Activated naive CD4-positive, alpha-beta T cell (primary cell): ENCODE measurements around the gene GALNT9.
"Not testable (repeated sequence)": the region's sequence is repeated elsewhere in the genome, so short reads cannot be mapped to it uniquely, and the experiment has no call there.

Experiments
- DNase-seq, 4 experiments: peaks; one replicate each; lab custom pipeline; 2025; lab: John Stamatoyannopoulos, UW

Gene GALNT9

DNA sequence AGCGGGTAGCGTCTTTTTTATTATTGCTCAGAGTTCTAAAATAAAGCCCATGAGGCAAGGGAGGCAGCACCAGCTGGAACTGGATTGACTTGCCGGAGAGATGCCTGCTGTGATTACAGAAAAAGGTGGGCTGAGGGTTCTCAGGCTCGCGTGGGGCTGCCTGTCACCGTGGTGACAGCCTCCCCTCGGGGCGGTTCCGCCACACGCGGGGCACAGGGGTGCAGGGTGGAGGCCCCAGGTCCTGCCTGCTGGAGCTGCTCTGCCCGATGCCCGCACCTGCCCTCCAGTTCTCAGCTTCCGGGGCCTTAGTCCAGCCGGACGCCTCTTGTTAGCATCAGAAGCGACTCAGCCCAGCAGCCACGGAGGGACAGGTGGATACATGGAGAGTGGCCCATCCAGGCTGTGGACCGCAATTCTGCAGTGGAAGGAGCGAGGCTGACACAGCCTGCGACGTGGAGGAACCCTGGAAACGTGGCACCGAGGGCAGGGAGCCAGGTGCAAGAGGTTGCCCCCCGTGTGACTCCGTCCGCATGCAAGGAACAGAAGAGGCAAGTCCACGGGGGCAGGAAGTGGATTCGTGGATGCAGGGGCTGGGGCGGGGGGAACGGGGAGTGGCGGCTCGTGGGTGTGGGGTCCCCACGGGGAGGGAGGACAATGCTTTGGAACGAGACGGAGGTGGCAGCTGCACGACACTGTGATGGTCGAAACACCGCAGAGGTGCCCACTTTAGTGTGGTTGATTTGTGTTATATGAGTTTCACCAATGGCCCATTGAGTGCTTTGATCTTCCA lies 79.5 kb downstream of the GALNT9 start:
- DNase-seq: no peak

DNA sequence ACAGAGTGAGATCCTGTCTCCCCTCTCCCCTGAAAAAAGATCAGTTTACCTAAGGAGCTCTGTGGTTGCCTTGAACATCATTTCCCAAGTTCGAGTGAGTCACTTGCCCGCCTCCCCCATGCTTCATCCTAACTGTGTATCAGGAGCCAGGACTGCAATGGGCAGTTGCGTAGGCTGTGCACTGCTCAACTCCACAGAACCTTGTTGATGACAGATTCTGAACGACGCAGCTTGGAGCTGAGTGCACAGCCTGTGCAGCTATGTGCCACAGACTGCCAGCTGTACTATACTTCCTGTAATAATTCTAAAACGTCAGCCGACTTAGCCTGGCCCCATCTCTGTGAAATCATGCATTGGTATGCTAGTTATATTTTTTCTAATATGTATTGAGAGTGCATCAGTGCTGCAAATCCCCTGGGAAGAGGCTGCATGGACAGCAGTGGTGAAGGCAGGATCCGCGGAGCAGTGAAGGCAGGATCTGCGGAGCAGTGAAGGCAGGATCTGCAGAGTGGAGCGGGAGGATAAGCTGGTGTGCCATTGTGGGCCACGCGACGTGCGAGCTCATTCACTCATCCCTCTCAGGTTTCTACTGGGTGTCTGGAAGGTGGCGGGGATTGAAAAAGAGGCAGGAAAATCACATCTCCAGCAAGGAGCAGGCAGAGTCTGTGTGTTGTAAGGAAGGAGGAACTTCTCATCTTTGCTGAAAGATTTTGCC lies 80.8 kb downstream of the GALNT9 start:
- no peak for DNase-seq

DNA sequence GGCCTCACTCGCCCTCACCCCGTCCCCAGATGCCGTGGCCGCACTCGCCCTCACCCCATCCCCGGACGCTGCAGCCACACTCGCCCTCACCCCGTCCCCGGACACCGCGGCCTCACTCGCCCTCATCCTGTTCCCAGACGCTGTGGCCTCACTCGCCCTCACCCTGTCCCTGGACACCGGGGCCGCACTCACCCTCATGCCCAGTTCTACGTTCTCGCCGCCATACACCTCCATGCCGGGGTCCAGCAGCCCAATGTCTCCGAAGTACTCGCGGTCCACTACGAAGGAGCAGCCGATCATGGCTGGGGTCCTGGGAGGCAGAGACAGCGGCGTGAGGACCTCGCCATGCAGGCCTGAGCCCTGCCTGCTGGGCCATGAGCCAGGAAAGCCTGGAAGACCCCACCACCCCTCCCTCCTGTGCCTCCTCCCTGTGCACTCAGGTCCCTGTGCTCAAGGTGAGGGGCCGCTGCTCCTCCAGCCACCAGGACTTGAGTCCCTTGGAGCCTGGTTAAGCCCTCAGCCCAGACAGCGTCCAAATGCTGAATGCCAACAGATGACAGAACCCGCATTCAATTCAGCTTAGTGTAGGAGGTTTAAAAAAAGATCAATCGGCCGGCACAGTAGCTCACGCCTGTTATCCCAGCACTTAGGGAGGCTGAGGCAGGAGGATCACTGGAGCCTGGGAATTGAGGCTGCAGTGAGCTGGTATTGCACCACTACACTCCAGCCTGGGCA lies 81.5 kb downstream of the GALNT9 start:
- no peak for DNase-seq

DNA sequence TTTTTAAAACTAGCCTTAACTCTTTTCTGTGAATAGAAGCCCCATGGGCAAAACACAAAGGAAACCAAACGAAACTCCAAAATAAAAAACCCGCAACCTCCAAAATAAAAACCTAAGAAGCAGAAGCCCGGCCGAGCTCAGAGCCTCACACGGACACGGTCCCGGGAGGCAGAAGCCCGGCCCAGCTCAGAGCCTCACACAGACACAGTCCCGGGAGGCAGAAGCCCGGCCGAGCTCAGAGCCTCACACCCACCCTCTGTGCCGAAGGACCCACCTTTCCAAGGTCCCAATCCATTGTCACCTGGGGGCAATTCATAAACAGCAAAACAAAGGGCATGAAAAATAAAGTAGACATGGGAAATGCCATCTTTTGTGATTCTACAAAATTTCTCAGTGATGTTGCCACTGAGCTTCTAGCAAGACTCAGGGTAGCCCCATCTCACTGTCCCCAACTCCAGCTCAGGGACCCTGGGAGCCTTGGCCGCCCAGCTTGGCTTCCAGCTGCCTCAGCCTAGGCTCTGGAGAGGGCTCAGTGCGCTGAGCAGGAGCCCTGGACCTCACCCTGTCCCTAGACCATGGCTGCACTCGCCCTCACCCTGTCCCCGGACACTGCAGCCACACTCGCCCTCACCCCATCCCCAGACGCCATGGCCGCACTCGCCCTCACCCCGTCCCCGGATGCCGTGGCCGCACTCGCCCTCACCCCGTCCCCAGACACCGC lies 82.2 kb downstream of the GALNT9 start:
- DNase-seq: no peak

DNA sequence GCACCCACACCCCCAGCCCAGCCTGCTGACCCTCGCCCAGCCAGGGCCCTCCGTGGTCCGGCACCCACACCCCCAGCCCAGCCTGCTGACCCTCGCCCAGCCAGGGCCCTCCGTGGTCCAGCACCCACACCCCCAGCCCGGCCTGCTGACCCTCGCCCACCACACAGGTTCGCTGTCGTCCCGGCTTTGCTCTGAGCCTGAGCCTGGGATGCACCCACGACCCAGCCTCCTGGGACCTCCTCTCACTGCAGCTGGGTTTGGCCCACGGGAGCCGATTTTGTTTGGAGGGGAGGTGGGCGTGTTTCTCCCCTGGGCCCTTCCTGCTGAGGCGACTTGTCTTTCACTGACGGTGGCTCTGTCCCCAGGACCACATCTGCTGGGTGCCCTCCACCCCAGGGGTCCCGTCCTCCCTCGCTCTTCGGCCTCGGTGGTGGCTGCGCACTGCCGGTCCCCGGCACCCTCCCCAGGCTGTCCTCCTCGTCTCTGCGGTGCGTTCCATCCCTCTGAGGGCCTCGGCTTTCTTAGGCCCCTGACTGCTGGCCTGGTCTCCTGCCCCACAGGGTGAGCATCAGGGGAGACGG lies 83.8 kb downstream of the GALNT9 start:
- no peak for DNase-seq

DNA sequence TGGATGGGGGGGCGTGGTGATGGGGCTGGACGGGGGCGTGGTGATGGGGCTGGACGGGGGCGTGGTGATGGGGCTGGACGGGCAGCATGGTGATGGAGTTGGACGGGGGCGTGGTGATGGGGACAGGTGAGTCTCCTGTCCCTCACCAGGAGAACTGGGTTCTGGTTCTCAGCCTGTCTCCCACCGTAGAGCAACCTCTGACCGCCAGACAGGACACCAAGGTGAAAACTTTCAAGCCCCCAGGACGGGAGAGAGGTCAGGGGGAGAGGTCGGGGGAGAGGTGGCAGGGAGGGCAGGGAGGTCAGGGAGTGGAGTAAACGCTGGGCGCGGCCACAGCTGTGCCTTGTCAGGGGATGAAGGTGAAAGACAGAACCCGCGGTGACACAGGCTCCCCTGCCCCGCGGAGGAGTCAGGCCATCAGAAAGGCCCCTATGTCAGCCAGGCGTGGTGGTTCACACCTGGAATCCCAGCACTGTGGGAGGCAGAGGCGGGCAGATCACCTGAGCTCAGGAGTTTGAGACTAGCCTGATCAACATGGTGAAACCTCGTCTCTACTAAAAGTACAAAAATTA lies 84.6 kb downstream of the GALNT9 start:
- no peak for DNase-seq

DNA sequence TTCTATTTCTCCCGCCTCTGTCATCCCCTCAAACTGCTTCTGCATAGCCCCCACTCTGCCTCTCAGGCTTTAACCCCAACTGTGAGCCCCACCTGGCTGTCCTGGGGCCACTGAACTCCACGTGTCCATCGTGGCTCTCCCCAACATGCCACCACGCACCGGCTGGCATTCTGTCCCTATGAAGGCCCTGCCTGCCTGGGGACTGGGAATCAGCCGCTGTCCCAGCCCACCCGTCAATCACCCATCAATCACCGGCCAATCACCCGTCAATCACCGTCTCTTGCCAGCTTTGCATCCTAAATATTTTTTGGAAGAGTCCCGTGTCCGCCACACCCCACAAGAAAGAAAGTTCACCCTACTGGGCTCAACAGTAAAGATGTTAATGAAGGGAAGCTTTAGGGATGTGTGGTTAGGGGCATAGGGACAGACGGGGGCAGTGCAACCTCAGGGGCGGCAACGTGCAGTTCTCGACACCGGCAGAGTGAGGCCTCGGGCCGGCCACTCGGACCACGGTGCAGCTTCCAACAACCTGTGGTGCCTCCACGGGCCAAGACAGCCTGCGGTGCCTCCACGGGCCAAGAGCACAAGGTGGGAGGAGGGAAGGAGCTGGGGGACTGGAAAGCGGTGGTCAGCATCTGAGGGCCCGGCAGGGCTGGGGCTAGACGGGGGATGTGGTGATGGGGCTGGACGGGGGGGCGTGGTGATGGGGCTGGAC lies 85.6 kb downstream of the GALNT9 start:
- DNase-seq: no peak

DNA sequence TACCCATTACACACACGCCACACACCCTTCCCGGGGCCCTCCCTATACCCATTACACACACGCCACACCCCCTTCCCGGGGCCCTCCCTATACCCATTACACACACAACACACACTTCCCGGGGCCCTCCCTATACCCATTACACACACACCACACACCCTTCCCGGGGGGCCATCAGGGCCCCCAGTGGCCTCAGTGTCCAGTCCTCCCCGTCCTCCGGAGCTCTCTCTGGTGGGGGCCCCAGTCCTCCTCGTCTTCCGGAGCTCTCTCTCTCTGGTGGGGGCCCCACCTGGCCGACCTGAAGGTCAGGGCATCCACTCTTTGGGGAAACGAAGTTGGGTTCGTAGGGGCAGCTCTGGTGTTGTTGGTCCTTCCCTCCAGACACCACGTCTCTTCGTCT lies 86.2 kb downstream of the GALNT9 start:
- DNase-seq: not testable (repeated sequence)

DNA sequence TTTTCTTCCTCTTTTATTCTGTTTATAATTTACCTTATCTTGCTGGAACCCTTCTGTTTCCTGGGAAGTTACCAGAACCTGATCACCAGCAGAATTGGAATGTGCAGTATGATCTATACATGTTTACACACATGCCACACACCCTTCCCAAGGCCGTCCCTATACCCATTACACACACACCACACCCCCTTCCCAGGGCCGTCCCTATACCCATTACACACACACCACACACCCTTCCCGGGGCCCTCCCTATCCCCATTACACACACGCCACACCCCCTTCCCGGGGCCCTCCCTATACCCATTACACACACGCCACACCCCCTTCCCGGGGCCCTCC lies 88.8 kb downstream of the GALNT9 start:
- DNase-seq: not testable (repeated sequence)

DNA sequence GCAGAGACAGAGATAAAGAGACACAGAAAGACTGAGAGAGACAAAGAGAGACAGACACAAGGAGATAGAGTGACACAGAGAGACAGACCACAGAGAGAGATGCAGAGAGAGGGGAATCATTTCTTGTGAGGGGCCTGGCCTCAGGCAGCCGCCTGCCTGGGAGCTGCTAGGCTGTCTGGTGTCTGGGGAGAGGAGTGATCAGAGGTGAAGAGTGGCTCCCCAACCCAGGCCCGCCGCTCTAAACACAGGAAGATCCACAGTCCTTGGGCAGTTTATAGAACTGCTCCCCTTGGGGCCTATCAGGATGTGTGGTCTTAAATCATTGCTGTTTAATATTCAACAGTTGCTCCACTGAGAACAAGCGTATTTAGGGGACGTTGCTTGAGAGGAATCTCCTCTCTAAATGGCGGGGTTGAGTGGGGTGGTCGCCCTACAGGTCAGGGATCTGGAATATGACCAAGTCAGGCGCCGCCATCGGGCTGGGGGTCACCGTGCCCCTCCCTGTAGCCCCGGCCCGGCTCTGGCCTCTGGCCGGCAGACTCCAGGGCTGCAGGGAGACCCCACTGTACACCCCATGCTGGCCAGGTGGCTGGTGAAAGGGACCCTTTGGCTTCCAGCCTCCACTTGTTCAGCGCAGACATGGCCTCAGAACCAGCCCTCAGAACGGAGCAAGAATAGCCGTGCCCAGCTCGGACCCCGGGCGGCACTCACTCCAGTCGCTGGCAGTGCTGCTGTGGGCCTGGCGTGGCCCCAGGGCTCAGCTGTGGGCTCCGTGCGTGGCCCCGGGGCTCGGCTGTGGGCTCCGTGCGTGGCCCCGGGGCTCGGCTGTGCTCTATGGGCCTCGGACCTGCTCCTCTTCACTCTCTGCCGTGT lies 89.4 kb downstream of the GALNT9 start:
- DNase-seq: no peak

DNA sequence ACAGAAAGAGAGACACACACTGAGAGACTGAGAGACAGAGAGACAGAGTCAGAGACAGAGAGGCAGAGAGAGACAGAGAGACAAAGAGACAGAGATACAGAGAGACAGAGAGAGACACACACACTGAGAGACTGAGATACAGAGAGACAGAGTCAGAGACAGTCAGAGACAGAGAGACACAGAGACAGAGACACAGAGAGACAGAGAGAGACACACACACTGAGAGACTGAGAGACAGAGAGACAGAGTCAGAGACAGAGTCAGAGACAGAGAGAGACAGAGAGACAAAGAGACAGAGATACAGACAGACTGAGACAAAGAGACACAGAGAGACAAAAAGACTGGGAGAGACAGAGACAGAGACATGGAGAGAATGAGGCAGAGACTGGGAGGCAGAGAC lies 90.0 kb downstream of the GALNT9 start:
- DNase-seq: no peak

DNA sequence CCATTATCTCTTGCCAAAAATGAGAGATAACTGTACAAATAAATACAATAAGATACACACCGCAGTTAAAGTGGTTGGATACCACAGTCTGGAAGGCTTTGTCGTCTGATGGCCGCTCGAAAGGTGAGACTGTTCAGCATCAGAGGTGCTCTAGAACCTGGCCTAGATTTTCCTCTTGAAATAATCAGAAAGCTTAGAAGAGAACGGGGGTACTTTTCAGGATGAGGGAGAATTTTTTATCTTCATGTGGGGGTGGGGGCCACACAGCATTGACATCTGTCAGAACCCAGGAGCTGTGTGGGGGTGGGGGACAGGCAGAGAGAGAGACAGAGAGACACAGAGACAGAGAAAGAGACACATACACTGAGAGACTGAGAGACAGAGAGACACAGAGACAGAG lies 90.5 kb downstream of the GALNT9 start:
- no peak for DNase-seq

DNA sequence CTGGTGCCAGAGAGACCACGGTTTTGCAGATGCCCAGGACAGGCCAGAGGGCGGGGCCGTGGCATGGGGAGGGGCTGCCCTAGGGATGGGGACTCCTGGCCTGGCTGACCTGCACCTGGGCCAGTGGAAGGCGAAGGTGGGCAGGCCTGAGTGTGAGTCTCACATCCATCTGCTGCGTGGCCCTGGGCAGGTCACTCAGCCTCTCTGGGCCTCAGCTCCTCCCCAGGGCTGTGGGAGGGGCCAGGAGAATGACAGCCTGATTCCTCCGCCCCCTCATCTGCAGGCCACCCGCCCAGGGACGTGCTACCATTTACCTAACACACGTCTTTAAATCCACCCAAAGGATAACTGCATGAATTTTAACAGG lies 90.9 kb downstream of the GALNT9 start:
- no peak for DNase-seq

DNA sequence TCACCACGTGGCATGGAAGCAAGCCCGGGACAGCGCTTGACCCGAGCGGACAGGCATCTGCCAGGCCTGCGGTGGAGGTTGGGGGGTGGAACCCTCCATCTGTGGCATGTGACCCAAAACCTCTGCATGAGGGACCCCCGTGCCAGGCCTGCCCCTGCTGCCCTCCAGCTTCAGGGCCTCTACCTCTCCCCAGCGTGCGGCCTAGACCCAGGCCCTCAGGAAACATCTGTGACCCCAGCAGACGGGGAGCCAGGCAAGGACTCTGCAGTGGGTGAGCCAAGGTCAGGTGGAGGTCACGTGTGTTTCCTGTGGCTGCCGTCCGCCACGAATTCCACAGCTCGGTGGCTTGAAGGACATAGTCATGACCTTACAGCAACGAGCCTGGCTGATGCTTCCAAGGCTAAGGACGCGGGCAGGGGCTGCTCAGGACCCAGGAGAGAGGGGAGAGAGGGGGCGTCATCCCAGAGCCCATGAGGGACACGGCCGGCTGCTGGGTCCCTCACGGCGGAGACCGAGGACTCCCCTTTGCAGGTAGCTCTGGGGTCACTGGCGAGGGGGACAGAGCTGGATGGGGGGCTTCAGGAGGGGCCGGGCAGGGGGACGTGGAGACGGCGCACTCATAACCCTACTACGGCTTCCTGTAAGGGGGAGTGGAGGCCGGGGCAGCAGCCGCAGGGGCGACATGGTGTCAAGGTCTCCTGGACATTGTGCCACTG lies 91.5 kb downstream of the GALNT9 start:
- no peak for DNase-seq

DNA sequence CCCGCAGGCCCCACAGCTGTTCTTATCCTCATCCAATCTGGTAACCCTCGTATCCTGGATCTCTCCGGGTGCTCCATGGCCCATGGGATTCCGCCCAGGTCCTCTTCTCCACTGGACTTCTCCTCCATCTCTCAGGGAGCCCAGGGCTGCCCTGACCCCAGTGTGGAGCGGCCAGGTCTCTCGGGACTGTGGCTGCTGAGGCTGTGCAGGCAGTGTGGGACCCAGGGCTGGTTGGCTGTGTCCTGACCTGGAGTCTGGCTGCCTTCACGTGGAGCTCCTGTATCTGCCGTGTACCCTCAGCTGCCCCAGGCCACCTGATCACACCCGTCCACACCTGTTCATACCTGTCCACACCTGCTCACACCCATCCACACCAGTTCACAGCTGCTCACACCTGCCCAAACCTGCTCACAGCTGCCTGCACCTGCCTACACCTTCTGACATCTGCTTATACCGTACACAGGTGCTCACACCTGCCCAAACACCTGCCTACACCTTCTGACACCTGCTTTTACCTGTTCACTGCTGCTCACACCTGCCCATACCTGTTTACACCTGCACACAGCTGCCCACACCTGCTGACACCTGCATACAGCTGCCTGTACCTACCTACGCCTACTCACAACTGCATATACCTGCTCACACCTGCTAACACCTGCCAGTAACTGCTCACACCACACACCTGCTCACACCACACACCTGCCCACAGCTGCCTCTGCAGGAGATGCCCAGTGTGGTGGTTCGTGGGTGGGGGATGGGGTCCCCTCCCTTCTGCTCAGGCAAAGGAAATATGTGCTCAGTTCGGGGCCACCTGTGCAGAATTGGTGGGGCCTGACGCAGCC lies 92.2 kb downstream of the GALNT9 start:
- no peak for DNase-seq

DNA sequence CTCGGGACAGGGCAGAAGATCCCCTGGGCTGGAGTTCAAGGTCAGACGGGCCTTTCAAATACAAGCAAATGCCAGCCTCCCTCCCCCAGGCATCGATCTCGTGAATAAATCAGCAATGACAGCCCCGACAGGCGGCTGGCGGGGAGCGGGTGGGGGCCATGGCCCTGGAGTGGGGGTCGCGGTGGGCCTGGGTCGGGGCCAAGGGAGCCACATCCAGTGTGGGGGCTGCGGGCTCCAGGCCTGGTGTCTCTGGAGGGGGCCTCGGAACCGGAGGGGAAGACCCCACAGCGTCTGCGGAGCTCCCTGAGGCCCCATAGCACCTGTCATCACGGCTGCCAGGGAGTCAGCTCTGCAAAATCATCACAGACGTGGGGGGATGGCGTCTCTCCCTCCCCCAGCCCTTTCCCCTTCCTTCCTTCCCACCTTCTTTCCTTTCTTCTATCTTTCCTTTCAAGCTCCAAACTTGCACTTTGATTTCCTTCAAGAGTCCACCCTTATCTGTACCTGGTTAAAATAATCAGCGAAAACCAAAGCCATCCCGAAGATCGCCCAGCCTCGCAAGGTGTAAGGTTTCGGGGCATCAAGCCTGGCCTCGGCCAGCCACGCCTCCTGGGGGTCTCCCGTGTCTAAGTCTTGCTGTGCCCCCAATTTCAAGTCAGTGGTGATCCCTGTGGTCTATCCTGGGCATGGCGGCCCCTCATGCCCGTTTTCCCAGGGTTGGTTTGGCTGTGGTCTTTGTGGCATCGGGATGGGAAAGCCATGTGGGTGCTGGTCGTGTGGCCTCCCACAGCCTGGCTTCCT lies 93.1 kb downstream of the GALNT9 start:
- DNase-seq: no peak

DNA sequence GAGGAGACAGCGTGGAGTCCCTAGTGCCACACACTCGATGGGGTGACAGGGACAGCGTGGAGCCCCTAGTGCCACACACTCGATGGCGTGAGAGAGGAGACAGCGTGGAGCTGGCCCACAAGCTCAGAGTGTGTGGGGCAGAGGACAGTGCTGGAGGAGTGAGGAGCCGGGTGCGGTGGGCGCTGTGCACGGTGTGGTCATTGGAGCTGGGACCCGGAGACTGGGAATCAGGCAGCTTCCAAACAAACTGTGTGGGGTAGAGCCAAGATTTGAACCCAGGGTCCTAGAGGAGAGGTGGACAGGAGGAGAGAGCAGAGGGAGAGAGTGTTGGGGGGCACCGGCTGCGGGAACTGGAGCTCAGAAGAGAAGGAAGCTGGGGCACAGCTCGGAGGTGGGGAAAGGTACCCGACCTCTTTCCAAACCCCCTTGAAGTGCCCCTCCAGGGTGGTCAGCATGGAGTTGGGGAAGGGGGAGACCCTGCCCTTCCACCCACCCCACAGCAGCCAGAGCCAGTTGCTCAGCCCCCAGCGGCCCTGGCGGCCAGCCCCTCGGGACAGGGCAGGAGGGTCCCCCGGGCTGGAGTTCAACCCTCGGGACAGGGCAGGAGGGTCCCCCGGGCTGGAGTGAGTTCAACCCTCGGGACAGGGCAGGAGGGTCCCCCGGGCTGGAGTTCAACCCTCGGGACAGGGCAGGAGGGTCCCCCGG lies 94.1 kb downstream of the GALNT9 start:
- DNase-seq: no peak
